GM12801 (cell line): ENCODE results near the gene NINL.

Source experiments
- CTCF ChIP-seq: IDR thresholded peaks from one replicate; pipeline ENCODE4 v1.5.1; 2011; ENCODE audit warnings: control low read depth; ENCODE audit not compliant: insufficient read length; ENCODE audit errors: extremely low read depth

Gene NINL

GRCh38 chr20:25514747-25515340, 70.5 kb downstream of the NINL start:
- no peak for TF ChIP-seq CTCF

GRCh38 chr20:25514195-25514594, 71.1 kb downstream of the NINL start:
- TF ChIP-seq CTCF, result no peak

- no peak for TF ChIP-seq CTCF
Observed at GRCh38 chr20:25512709-25513108, 72.6 kb downstream of the NINL start.

- no peak for TF ChIP-seq CTCF
Observed at GRCh38 chr20:25511183-25511582, 74.1 kb downstream of the NINL start.

GRCh38 chr20:25510721-25511120, 74.6 kb downstream of the NINL start:
- no peak for TF ChIP-seq CTCF

- TF ChIP-seq CTCF, result no peak
Observed at GRCh38 chr20:25510202-25510601, 75.1 kb downstream of the NINL start.

- no peak for TF ChIP-seq CTCF
Observed at GRCh38 chr20:25509084-25509483, 76.2 kb downstream of the NINL start.
